LNCAP (cell line): ENCODE measurements around the gene MCM9.

Experiments
- CTCF ChIP-seq: fragments of 450-650 bp; IDR thresholded peaks from 2 replicates; pipeline ENCODE4 v1.5.1; 2017; ENCODE audit warnings: mild to moderate bottlenecking

Gene MCM9

GRCh38 chr6:118770112-118770788 lies 164.7 kb downstream of the MCM9 start:
- no peak for TF ChIP-seq CTCF

- TF ChIP-seq CTCF = no peak
These were observed 166.0 kb downstream of the MCM9 start for GRCh38 chr6:118768904-118769325.

GRCh38 chr6:118768441-118768840 lies 166.5 kb downstream of the MCM9 start:
- TF ChIP-seq CTCF = no peak

- no peak for TF ChIP-seq CTCF
These were observed 170.2 kb downstream of the MCM9 start for GRCh38 chr6:118764766-118765165.
